PC-3 (cell line): ENCODE results near the gene STK39. TPM values are rescaled to one million over a fixed set of nuclear protein-coding genes. Genes with fewer than 3 reads are reported as not detected.

ENCODE experiments used
- ATAC-seq: fragments of 200-7000 bp; cut with Tn5 transposase; 2 replicates; pipeline ENCODE4 v1.9.1; 2020; ENCODE audit warnings: mild to moderate bottlenecking, moderate library complexity
- BruUV-seq: library from RNA; stranded (reverse); fragments of 400-500 nt; replicated peaks from 2 replicates; lab custom pipeline; 2021; lab: Mats Ljungman, UMichigan
- CTCF ChIA-PET: fragments of 300-600 bp; sonication (Branson Sonifier 250); formaldehyde crosslinking; loops from one replicate; lab custom pipeline; 2022; ENCODE audit warnings: antibody characterized with exemption; lab: Charles Lee
- POLR2A ChIA-PET: fragments of 300-600 bp; sonication (Branson Sonifier 250); formaldehyde crosslinking; loops from one replicate; lab custom pipeline; 2022; ENCODE audit warnings: antibody characterized with exemption; ENCODE audit not compliant: unreplicated experiment; lab: Charles Lee
- DNase-seq: peaks from one replicate; pipeline ENCODE4 v3.0.0-alpha.2; 2015
- H2AFZ ChIP-seq: fragments of 300-600 bp; sonication (generic); 2 replicates; pipeline ENCODE4 v1.6.0; 2016; ENCODE audit warnings: antibody characterized with exemption, low read length
- H3F3A ChIP-seq: fragments of 300-600 bp; sonication (generic); one replicate; pipeline ENCODE4 v1.6.0; 2017; ENCODE audit warnings: antibody characterized with exemption, low read length, control low read depth, mild to moderate bottlenecking; ENCODE audit not compliant: unreplicated experiment
- H3K27ac ChIP-seq: fragments of 300-600 bp; sonication (generic); 2 replicates; pipeline ENCODE4 v1.5.1; 2016; ENCODE audit warnings: mild to moderate bottlenecking, low read length
- H3K27me3 ChIP-seq: fragments of 300-600 bp; sonication (generic); 2 replicates; pipeline ENCODE4 v1.6.1; 2016; ENCODE audit warnings: low read length, mixed read lengths
- H3K36me3 ChIP-seq: fragments of 300-600 bp; sonication (generic); 2 replicates; pipeline ENCODE4 v1.6.1; 2016; ENCODE audit warnings: low read depth, mixed run types, low read length, mixed read lengths
- H3K4me1 ChIP-seq: fragments of 300-600 bp; sonication (generic); 2 replicates; pipeline ENCODE4 v1.5.1; 2016; ENCODE audit warnings: low read length; ENCODE audit not compliant: insufficient read depth
- H3K4me2 ChIP-seq: fragments of 300-600 bp; sonication (generic); 2 replicates; pipeline ENCODE4 v1.6.0; 2016; ENCODE audit warnings: low read length
- H3K4me3 ChIP-seq: fragments of 300-600 bp; sonication (generic); 2 replicates; pipeline ENCODE4 v1.5.1; 2016; ENCODE audit warnings: mild to moderate bottlenecking, low read length, mixed read lengths
- H3K79me2 ChIP-seq: fragments of 300-600 bp; sonication (generic); 2 replicates; pipeline ENCODE4 v1.6.1; 2017; ENCODE audit warnings: low read length, mixed read lengths
- H3K9ac ChIP-seq: fragments of 300-600 bp; sonication (generic); 2 replicates; pipeline ENCODE4 v1.6.0; 2016; ENCODE audit warnings: mild to moderate bottlenecking, low read length
- H3K9me2 ChIP-seq: fragments of 300-600 bp; sonication (generic); replicated peaks from 2 replicates; pipeline ENCODE4 v1.6.1; 2016; ENCODE audit warnings: mixed run types, low read length, mixed read lengths
- H3K9me3 ChIP-seq: fragments of 300-600 bp; sonication (generic); 2 replicates; pipeline ENCODE4 v1.6.1; 2016; ENCODE audit warnings: low read length, mixed read lengths
- H4K20me1 ChIP-seq: fragments of 300-600 bp; sonication (generic); 2 replicates; pipeline ENCODE4 v1.6.1; 2016; ENCODE audit warnings: low read length, mixed read lengths
- CTCF ChIP-seq: fragments of 300-600 bp; sonication (generic); conservative IDR thresholded peaks from 2 replicates; pipeline ENCODE4 v1.5.1; 2017; ENCODE audit warnings: antibody characterized with exemption, low read depth, mild to moderate bottlenecking, low read length
- EZH2 ChIP-seq: fragments of 300-600 bp; sonication (generic); IDR thresholded peaks from one replicate; pipeline ENCODE4 v1.6.1; 2017; ENCODE audit warnings: antibody characterized with exemption, mild to moderate bottlenecking, low read length; ENCODE audit not compliant: unreplicated experiment
- EZH2phosphoT487 ChIP-seq: fragments of 300-600 bp; sonication (generic); IDR thresholded peaks from 2 replicates; pipeline ENCODE4 v1.6.1; 2018; ENCODE audit warnings: mild to moderate bottlenecking, antibody characterized with exemption, low read length, borderline replicate concordance
- intact Hi-C: fragments of 100-400 bp; cut with micrococcal nuclease; formaldehyde crosslinking; loops from 2 replicates; pipeline ENCODE4 v1.9.0; 2023
- total RNA-seq: library from RNA; depleted of rRNA; stranded (reverse); fragments of >200 nt; gene quantifications from 2 replicates; pipeline ENCODE4 v1.2.3, GENCODE V29; 2014

Gene STK39
- total RNA-seq, 1 experiment from 2014 or later, result 17.9 TPM

- no peak overlapping the region for H3K9ac ChIP-seq
- H3K36me3 ChIP-seq, result peaks cover 4% of the 10 kb centered on the region
- TF ChIP-seq CTCF (no peak), EZH2phosphoT487 (no peak), EZH2 (no peak)
- BruUV-seq, result no TSS peak
- H3K27me3 ChIP-seq, result no peaks in the 10 kb centered on the region
- H4K20me1 ChIP-seq, result no peaks in the 10 kb centered on the region
- intact Hi-C loops, result loop anchor here (5.0 kb wide), 2 partner anchors 54 to 109 kb away; partner anchors contain the start of gene STK39
- ChIA-PET POLR2A (no interaction called here), CTCF (no interaction called here)
- ATAC-seq (no peak), DNase-seq (no peak)
- H3K27ac ChIP-seq, result no peak overlapping the region
- no peak overlapping the region for H3K4me3 ChIP-seq
- H3K9me3 ChIP-seq, result no peaks in the 10 kb centered on the region
- H3F3A ChIP-seq, result peaks cover 4% of the 10 kb centered on the region
- peaks cover 17% of the 10 kb centered on the region for H3K4me1 ChIP-seq
- no peak overlapping the region for H2AFZ ChIP-seq
- H3K9me2 ChIP-seq, result no peaks in the 10 kb centered on the region
- H3K79me2 ChIP-seq, result no peaks in the 10 kb centered on the region
- no peak overlapping the region for H3K4me2 ChIP-seq
Observed at GRCh38 chr2:168138374-168138773, 109.0 kb downstream of the STK39 start.

- H3F3A ChIP-seq, result peaks cover 4% of the 10 kb centered on the region
- H3K4me3 ChIP-seq, result no peak overlapping the region
- H3K79me2 ChIP-seq, result no peaks in the 10 kb centered on the region
- no peaks in the 10 kb centered on the region for H3K27me3 ChIP-seq
- ChIA-PET POLR2A (interaction anchor here (0.7 kb wide), 1 partner anchor 1052 kb away, joined by 4 read pairs; no protein-coding TSS in a partner anchor), CTCF (no interaction called here)
- no peak overlapping the region for H3K9ac ChIP-seq
- H3K4me1 ChIP-seq, result peaks cover 17% of the 10 kb centered on the region
- ATAC-seq (peak; percentile 18; the same call in 1 of the 2 replicates), DNase-seq (no peak)
- H3K36me3 ChIP-seq, result peaks cover 4% of the 10 kb centered on the region
- BruUV-seq, result no TSS peak
- H2AFZ ChIP-seq, result no peak overlapping the region
- H3K9me2 ChIP-seq, result no peaks in the 10 kb centered on the region
- H3K9me3 ChIP-seq, result no peaks in the 10 kb centered on the region
- no peak overlapping the region for H3K27ac ChIP-seq
- intact Hi-C loops, result loop anchor here (2.0 to 5.0 kb wide), 4 partner anchors 55 to 199 kb away; partner anchors contain the start of gene STK39
- TF ChIP-seq EZH2, result no peak
- no peaks in the 10 kb centered on the region for H4K20me1 ChIP-seq
- H3K4me2 ChIP-seq, result no peak overlapping the region
Observed at GRCh38 chr2:168137510-168138180, 109.8 kb downstream of the STK39 start.

- no TSS peak for BruUV-seq
- ChIA-PET POLR2A (no interaction called here), CTCF (no interaction called here)
- H3K27me3 ChIP-seq, result no peaks in the 10 kb centered on the region
- peaks cover 4% of the 10 kb centered on the region; the same call in 1 of the 2 replicates for H3K36me3 ChIP-seq
- no peak overlapping the region for H2AFZ ChIP-seq
- intact Hi-C loops, result loop anchor here (2.0 to 5.0 kb wide), 4 partner anchors 56 to 200 kb away; partner anchors contain the start of gene STK39
- no peak overlapping the region for H3K9ac ChIP-seq
- no peak overlapping the region for H3K4me3 ChIP-seq
- peaks cover 4% of the 10 kb centered on the region for H3F3A ChIP-seq
- DNase-seq (peak; percentile 80), ATAC-seq (no peak)
- no peak overlapping the region for H3K4me2 ChIP-seq
- no peak overlapping the region for H3K27ac ChIP-seq
- H3K9me3 ChIP-seq, result no peaks in the 10 kb centered on the region
- H4K20me1 ChIP-seq, result no peaks in the 10 kb centered on the region
- TF ChIP-seq EZH2 (no peak), CTCF (peak; percentile 74)
- peaks cover 17% of the 10 kb centered on the region for H3K4me1 ChIP-seq
- no peaks in the 10 kb centered on the region for H3K9me2 ChIP-seq
- H3K79me2 ChIP-seq, result no peaks in the 10 kb centered on the region
Observed at GRCh38 chr2:168136392-168136977, 110.9 kb downstream of the STK39 start.
